GM20000 (cell line): Measurements from ENCODE around the gene TCEAL4.
"Not testable (repeated sequence)": the region's sequence is repeated elsewhere in the genome, so short reads cannot be mapped to it uniquely, and the experiment has no call there.

ENCODE experiments used
- DNase-seq: peaks from one replicate; pipeline ENCODE4 v3.0.0; 2012; ENCODE audit warnings: low spot score
- TF ChIP-seq, protein P1 (sequence below): IDR thresholded peaks from 2 replicates; pipeline ENCODE4 v1.5.1; 2012; ENCODE audit warnings: mild to moderate bottlenecking, control low read depth; ENCODE audit errors: extremely low read depth, missing control alignments

The TCEAL4 gene

DNA sequence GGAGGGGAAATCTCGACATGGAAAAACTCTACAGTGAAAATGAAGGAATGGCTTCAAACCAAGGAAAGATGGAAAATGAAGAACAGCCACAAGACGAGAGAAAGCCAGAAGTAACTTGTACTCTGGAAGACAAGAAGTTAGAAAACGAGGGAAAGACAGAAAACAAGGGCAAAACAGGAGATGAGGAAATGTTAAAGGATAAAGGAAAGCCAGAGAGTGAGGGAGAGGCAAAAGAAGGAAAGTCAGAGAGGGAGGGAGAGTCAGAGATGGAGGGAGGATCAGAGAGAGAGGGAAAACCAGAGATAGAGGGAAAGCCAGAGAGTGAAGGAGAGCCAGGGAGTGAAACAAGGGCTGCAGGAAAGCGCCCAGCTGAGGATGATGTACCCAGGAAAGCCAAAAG lies 1.3 kb downstream of the TCEAL4 start:
- TF ChIP-seq, protein P1, sequence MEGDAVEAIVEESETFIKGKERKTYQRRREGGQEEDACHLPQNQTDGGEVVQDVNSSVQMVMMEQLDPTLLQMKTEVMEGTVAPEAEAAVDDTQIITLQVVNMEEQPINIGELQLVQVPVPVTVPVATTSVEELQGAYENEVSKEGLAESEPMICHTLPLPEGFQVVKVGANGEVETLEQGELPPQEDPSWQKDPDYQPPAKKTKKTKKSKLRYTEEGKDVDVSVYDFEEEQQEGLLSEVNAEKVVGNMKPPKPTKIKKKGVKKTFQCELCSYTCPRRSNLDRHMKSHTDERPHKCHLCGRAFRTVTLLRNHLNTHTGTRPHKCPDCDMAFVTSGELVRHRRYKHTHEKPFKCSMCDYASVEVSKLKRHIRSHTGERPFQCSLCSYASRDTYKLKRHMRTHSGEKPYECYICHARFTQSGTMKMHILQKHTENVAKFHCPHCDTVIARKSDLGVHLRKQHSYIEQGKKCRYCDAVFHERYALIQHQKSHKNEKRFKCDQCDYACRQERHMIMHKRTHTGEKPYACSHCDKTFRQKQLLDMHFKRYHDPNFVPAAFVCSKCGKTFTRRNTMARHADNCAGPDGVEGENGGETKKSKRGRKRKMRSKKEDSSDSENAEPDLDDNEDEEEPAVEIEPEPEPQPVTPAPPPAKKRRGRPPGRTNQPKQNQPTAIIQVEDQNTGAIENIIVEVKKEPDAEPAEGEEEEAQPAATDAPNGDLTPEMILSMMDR, result no peak
- DNase-seq, result no peak

DNA sequence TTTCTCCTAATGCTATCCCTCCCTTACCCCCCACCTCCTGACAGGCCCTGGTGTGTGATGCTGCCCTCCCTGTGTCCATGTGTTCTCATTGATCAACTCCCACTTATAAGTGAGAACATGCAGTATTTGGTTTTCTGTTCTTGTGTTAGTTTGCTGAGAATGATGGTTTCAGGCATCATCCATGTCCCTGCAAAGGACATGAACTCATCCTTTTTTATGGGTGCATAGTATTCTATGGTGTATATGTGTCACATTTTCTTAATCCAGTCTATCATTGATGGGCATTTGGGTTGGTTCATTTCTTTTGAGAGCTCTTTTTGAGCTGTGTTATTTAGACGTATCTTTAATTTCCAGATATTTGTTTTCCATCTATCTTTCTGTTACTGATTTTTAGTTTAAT lies 7.0 kb downstream of the TCEAL4 start:
- DNase-seq, result not testable (repeated sequence)

DNA sequence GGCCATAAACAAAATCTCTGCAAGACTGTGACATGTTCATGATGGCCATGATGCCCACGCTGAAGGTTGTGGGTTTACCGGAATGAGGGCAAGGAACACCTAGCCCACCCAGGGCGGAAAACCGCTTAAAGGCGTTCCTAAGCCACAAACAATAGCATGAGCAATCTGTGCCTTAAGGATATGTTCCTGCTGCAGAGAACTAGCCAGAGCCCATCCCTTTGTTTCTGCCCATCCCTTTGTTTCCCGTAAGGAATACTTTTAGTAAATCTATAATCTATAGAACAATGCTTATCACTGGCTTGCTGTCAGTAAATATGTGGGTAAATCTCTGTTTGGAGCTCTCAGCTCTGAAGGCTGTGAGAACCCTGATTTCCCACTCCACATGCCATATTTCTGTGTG lies 9.9 kb downstream of the TCEAL4 start:
- not testable (repeated sequence) for DNase-seq

DNA sequence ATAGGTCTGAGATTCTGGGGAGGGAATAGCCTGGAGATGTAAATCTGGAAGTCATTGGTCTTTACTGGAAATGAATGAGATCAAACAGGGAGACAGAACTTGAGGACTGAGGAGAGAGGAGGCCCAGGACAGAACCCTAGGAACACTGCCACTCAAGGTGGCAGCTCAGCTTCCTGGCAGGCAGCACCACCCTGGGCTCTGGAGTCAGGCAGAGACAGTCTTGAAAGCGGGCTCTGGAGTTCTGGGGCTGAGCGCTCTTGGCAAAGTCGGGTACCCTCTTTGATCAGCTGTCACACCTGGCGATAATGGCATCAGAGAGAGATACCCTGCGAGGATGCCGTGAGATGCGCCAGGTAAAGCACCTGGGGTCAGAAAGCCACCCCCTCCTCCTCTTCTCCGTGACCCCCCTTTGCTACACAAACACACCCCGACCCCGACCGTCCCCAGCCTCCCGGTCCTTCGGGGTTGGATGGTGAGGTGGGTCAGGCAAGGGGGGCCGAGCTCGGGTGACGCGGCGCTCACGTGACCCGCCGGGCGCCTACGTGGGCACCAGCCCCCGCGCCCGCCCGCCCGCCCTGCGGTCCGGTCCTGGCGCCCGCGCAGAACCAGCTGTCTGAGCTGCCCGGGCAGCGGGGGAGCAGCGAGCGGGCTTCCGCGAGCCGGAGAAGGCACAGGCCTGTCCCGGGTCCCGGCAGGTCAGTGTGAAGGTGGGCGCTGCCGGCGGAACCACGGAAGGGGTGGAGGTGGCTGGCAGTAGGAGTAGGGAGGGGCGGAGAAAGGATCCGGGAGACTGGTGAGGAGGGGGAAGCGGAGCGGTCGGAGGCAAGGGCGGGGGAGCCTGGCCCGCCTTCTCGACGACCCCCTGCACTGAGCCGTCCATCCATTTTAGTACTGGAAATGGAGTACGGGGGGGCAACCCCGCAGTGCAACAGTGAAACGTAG lies 22.3 kb downstream of the TCEAL4 start, which contains the start of gene TCEAL3:
TCEAL3 (plus strand) TSS at position 600 of the 942 bp plus-strand sequence. CDS start 1,102 bp downstream, outside the sequence.
- TF ChIP-seq, protein P1, result no peak
- peak; percentile 45 for DNase-seq

DNA sequence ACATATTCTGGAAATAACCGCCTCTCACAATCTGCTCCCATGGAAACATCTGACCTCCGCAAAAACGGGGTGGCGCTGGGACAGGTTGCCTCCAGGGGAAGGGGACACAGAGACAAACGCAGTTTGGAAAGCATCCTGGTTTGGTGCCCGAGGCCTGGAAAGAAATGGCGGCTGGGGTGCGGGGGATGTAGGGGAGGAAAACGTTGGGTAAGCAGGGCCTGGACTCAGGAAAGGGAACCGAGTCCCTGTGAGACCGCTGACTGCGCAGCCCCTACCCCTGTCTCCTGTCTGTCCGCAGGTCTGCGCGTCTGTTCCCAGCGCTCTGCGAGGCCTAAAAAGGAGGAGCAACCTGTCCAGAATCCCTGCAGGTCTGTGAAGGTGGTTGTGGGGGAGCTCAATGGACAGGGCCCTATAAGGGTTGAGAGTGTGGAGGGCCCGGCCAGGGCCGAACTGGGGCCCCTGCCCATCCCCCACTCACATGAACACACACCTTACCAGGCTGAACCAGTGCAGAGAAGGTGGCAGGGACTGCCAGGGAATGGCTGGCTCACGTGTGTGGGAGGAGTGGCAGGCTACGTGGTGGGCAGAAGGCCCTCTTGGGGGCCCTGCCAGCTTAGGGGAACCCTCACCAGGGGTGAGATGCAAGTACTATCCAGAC lies 23.1 kb downstream of the TCEAL4 start:
- DNase-seq, result peak; percentile 13
- TF ChIP-seq, protein P1, result no peak

DNA sequence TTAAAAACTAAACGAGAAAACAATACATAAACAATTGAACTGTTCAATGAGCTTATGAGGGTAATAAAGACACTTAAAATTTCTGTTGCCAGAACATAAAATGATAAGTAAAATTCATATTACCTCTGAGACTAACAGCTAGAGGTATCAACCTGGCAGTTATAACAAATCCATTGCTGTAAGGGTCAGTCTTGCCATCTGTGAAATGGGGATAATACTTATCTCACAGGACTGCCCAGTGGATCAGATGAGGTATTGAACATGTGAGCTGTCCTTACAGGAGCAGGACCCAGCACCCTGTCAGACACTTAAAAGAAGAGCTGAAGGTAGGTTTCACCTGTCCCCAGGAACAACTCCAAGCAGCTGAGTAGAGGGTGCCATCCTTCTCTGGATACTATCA lies 25.0 kb downstream of the TCEAL4 start:
- TF ChIP-seq, protein P1, result no peak
- no peak for DNase-seq

DNA sequence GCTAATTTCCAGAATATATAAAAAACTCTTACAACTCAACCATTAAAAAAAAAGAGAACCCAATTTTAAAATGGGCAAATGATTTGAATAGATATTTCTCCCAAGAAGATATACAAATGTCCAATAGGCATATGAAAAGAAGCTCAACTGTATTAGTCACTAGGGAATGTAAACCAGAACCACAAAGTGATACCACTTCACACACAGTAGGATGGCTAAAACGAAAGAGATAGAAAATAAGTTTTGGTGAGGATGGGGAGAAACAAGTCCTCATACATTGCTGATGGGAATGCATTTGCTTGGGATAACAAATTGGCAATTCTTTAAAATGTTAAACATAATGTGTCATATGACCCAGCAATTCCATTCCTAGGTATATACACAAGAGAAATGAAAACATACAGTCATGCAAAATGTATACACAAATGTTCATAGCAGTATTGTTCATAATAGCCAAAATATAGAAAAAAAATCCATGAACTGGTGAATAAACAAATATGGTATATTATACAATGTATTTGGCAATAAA lies 28.1 kb downstream of the TCEAL4 start:
- TF ChIP-seq, protein P1, result no peak
- no peak for DNase-seq

DNA sequence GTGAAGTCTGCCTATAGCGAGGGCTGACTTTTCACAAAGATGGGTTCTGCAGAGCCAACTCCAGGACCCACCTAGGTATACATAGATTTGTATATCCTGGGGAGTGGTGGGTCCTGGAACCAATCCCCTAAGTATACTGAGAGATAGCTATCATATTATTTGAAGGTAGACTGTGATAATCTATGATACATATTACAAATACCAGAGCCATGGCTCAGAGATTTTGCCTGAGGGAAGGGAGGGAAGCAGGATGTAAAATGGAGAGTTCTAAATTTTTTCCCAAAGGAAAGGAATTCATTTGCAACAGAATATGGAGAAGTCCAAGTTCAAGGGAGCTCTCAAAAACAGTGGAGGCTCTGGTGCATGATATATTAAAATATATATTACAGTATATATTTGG lies 29.7 kb downstream of the TCEAL4 start:
- DNase-seq, result no peak
- TF ChIP-seq, protein P1, result no peak
